Ishikawa (cell line): ENCODE measurements around the gene TMEM200A.

Source experiments
- CEBPB ChIP-seq: IDR thresholded peaks from 2 replicates; pipeline ENCODE4 v1.6.1; 2012
- CREB1 ChIP-seq: IDR thresholded peaks from 2 replicates; pipeline ENCODE4 v1.6.1; 2012; ENCODE audit warnings: low read depth
- EGR1 ChIP-seq: IDR thresholded peaks from 2 replicates; pipeline ENCODE4 v1.6.1; 2012
- EP300 ChIP-seq: IDR thresholded peaks from 2 replicates; pipeline ENCODE4 v1.6.1; 2012; ENCODE audit warnings: borderline replicate concordance
- FOXM1 ChIP-seq: IDR thresholded peaks from 2 replicates; pipeline ENCODE4 v1.6.1; 2012; ENCODE audit warnings: low read depth, borderline replicate concordance
- NFIC ChIP-seq: IDR thresholded peaks from 2 replicates; pipeline ENCODE4 v1.6.1; 2012
- RAD21 ChIP-seq: IDR thresholded peaks from 2 replicates; pipeline ENCODE4 v1.6.1; 2012; ENCODE audit warnings: low read depth
- REST ChIP-seq: IDR thresholded peaks from 2 replicates; pipeline ENCODE4 v1.6.1; 2012; ENCODE audit warnings: low read depth, mild to moderate bottlenecking
- TAF1 ChIP-seq: IDR thresholded peaks from 2 replicates; pipeline ENCODE4 v1.6.1; 2012; ENCODE audit warnings: low read depth, mild to moderate bottlenecking
- TCF12 ChIP-seq: IDR thresholded peaks from 2 replicates; pipeline ENCODE4 v1.6.1; 2012; ENCODE audit warnings: low read depth
- TEAD4 ChIP-seq: IDR thresholded peaks from 2 replicates; pipeline ENCODE4 v1.6.1; 2012
- USF1 ChIP-seq: IDR thresholded peaks from 2 replicates; pipeline ENCODE4 v1.6.1; 2012
- YY1 ChIP-seq: IDR thresholded peaks from 2 replicates; pipeline ENCODE4 v1.6.1; 2012; ENCODE audit warnings: low read depth
- ZBTB7A ChIP-seq: IDR thresholded peaks from 2 replicates; pipeline ENCODE4 v1.6.1; 2012; ENCODE audit warnings: low read depth
- TF ChIP-seq, protein P1 (sequence below): IDR thresholded peaks from 2 replicates; pipeline ENCODE4 v1.6.1; 2012

Gene TMEM200A

GRCh38 chr6:130354322-130354721 is 11.5 kb upstream of the TMEM200A start:
- TF ChIP-seq ZBTB7A = no peak

DNA sequence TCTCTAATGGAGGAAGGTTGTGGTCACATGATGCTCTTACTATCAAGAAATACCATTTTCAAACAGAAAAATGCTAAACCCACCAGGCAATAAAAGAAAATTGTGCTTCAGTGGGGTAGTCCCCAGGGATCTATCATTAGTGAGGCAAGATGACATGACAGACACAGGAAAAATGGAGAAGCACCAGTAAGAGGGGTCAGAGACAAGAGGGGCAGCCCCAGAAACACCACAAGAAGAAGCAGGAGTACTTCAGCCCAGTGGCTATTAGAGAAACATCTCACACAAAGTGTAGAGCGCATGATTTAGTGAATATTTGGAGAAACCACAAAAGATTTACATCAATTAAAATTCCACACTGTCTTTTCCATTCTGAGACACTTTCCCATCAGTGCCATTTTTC is 10.2 kb upstream of the TMEM200A start:
- TF ChIP-seq TAF1 = no peak
- no peak for TF ChIP-seq CEBPB
- TF ChIP-seq EP300 = no peak

- no peak for TF ChIP-seq CEBPB
- TF ChIP-seq ZBTB7A = no peak
- no peak for TF ChIP-seq EGR1
- no peak for TF ChIP-seq REST
- no peak for TF ChIP-seq RAD21
- TF ChIP-seq EP300 = no peak
- TF ChIP-seq CREB1 = no peak
- TF ChIP-seq NFIC = no peak
- TF ChIP-seq, protein P1, sequence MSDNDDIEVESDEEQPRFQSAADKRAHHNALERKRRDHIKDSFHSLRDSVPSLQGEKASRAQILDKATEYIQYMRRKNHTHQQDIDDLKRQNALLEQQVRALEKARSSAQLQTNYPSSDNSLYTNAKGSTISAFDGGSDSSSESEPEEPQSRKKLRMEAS = no peak
- no peak for TF ChIP-seq TEAD4
- TF ChIP-seq TAF1 = no peak
- TF ChIP-seq YY1 = no peak
- no peak for TF ChIP-seq USF1
- TF ChIP-seq TCF12 = no peak
- no peak for TF ChIP-seq FOXM1
Observed at GRCh38 chr6:130357436-130357835, 8.4 kb upstream of the TMEM200A start.

DNA sequence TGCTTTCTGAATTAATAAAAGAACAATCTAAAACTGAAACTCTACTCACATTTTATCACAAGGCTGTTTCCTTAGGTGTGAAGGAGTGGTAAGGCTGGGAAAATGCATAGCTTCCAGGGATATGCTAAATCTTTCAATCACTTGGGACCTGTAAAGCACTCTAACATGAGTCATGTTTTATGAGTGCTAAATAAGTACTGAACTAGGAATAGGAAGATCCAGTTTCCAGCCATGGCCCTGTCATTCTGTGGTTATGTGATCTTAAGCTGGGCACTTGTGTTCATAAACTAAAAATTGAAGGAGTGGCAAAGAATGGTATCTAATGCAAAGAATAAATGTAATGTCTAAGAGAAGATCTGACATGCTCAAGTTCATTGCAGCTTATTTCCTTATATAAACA is 6.1 kb upstream of the TMEM200A start:
- no peak for TF ChIP-seq CREB1
- no peak for TF ChIP-seq NFIC
- TF ChIP-seq TEAD4 = no peak

- no peak for TF ChIP-seq EGR1
- no peak for TF ChIP-seq CEBPB
- TF ChIP-seq ZBTB7A = no peak
- TF ChIP-seq NFIC = no peak
- TF ChIP-seq RAD21 = no peak
- TF ChIP-seq REST = peak; percentile 91
- TF ChIP-seq TAF1 = no peak
Observed at GRCh38 chr6:130362128-130362527, 3.7 kb upstream of the TMEM200A start.

GRCh38 chr6:130364224-130364780 is 1.5 kb upstream of the TMEM200A start:
- TF ChIP-seq RAD21 (no peak), ZBTB7A (no peak), USF1 (no peak), TCF12 (no peak), NFIC (no peak), CREB1 (no peak), REST (no peak)
